HG03354 (cell line): ENCODE results near the gene RARRES1.

Experiments used
- ATAC-seq: cut with Tn5 transposase; IDR thresholded peaks from one replicate; pipeline ENCODE4 v1.9.1; 2021; ENCODE audit warnings: mild to moderate bottlenecking; ENCODE audit not compliant: unreplicated experiment, poor library complexity, severe bottlenecking

The RARRES1 gene

DNA sequence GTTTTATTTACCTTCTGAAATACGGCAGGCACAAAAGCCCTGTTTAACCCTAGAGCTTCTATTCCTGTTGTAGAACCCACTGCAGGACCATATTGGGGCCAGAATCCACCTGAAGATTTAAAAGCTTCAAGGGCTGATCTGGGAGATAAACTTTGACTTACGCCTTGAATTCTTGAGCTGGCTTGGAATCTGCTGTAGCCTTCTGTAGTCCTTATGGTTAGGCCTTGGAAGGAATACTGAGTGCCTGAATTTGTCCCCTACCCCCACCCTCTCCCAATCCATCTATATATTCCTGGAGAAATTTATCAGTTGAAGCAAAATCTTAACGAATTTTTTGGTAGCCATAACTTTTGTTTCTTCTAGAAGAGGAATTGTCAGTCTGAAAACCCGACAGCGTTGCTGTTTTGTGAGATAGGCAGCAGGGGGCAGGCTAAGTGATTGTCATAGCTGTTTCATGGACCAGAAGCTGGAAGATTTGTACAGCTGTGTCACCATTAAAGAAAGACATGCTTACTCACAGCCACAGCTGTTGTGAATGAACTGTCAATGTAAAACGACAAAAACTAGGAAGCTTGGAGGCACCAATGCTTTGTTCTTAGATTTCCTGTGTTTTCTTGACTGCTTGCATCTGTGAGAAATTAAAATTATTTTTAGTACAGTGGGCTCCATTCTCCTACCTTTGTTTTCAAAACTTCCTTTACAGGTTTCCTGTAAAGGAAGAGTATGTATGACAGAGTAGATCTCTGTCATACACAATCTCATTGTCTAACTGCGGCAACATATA, 72.6 kb downstream of the RARRES1 start:
- peak; percentile 98 for ATAC-seq

DNA sequence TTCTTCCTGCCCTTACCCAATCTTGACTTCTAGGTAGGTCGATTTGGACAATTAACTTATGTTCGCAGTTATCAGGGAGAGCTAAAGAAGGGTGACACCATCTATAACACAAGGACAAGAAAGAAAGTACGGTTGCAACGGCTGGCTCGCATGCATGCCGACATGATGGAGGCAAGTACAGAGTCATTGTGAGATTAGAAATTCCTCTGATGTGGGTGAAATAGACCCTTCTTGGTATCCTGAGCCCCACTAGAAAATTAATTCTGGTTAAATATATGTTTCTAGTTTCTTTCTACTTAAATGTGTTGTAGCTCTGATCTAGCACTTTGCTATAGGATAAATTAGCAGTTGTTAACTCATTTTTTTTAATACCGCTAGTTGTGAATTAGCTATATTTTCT, 73.4 kb downstream of the RARRES1 start:
- ATAC-seq, result no peak

DNA sequence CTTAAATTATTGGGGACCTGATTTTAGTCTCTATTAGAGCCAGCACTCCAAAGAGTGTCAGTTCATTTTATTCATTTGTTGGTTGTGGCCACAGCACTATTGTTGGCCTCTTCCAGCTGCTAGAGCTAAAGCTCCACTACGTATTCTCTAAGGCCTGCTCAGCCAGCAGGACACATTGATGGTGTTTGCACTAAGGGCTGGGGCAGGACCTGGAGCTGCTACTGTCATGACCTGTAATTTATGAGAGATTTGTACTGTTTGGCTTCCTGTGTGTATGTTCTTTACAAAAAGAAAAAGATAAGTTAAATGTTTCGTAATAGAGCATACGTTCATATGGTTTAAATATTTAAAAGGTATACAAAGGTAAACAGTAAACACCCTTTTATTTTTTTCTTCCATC, 79.8 kb downstream of the RARRES1 start:
- no peak for ATAC-seq

DNA sequence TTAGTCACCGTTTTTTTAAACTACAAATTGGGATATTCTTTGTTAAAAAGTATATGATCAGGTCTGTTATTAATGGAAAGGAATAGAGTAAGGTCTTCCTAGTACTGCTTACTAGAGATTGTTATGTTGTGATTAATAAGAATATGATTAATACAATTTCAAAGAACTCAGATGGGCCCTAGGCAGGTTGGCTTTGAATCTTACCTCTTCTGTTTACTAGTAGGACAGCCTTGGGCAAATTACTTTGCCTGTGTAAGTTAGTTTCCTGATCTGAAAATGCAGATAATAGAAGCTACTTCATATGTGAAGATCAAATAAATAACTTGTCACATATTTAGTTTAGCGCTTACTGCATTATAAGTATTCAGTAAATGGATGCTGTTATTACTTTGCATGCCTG, 81.1 kb downstream of the RARRES1 start:
- ATAC-seq, result no peak

DNA sequence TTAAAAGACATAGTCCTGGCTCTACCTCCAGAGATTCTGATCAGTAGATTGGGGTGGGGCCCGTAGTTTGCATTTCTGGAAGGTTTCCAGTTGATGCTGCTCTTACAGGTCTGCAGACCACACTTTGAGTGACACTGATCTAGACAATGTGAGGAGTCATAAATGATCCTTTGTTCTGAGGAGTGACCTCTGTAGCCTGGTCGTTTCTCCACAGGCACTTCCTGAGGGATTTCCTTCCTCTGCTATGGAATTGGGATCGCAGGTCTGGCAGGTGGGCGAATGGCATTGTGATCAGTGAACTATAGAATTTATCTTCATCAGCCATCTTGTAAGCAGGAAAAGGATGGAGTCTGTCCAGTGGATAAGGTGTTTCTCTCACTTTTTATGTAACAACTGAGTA, 82.5 kb downstream of the RARRES1 start:
- ATAC-seq, result no peak
